ENCODE measurements around the gene SCUBE2.
"Not testable (repeated sequence)": the region's sequence is repeated elsewhere in the genome, so short reads cannot be mapped to it uniquely, and the experiment has no call there.

Gene SCUBE2

GRCh38 chr11:9017773-9018172, 73.6 kb downstream of the SCUBE2 start:
- no peak overlapping the region for H3K4me3 Mint-ChIP-seq
- no peak for ATAC-seq
- DNase-seq, result no peak
- H3K27ac Mint-ChIP-seq, result peak overlapping the region in 1 of 2 donors; percentile 52
- H3K4me1 Mint-ChIP-seq, result peaks cover 15% of the 10 kb centered on the region
- peaks cover 15% of the 10 kb centered on the region for H3K27me3 Mint-ChIP-seq
- H3K9me3 Mint-ChIP-seq, result no peaks in the 10 kb centered on the region

- Mint-ChIP-seq H3K27ac (peak overlapping the region in 1 of 2 donors; percentile 52), H3K9me3 (no peaks in the 10 kb centered on the region), H3K27me3 (peaks cover 12% of the 10 kb centered on the region), H3K4me1 (peaks cover 11% of the 10 kb centered on the region), H3K4me3 (no peak overlapping the region)
- no peak for DNase-seq
- ATAC-seq, result no peak
Measured at GRCh38 chr11:9016916-9017642, 74.3 kb downstream of the SCUBE2 start.

- Mint-ChIP-seq H3K27ac (no peak overlapping the region), H3K4me3 (no peak overlapping the region), H3K9me3 (no peaks in the 10 kb centered on the region), H3K4me1 (peaks cover 11% of the 10 kb centered on the region), H3K27me3 (peaks cover 13% of the 10 kb centered on the region)
- peak; percentile 89 for ATAC-seq
- DNase-seq, result peak; percentile 36 to 65
Measured at GRCh38 chr11:9015677-9016076, 75.7 kb downstream of the SCUBE2 start.

- ATAC-seq, result no peak
- Mint-ChIP-seq H3K4me1 (peaks cover 11% of the 10 kb centered on the region), H3K4me3 (no peak overlapping the region), H3K27me3 (peaks cover 21% of the 10 kb centered on the region), H3K9me3 (peaks cover 0 to 5% of the 10 kb centered on the region in 2 donors), H3K27ac (no peak overlapping the region)
- DNase-seq, result no peak
Measured at GRCh38 chr11:9014826-9015225, 76.6 kb downstream of the SCUBE2 start.

GRCh38 chr11:9013373-9013772, 78.0 kb downstream of the SCUBE2 start:
- H3K4me1 Mint-ChIP-seq, result peaks cover 11% of the 10 kb centered on the region
- ATAC-seq (no peak), DNase-seq (no peak)
- H3K27me3 Mint-ChIP-seq, result peaks cover 23% of the 10 kb centered on the region
- H3K27ac Mint-ChIP-seq, result no peak overlapping the region
- H3K9me3 Mint-ChIP-seq, result peaks cover 0 to 6% of the 10 kb centered on the region in 2 donors
- no peak overlapping the region for H3K4me3 Mint-ChIP-seq

GRCh38 chr11:9009538-9009937, 81.9 kb downstream of the SCUBE2 start:
- H3K9me3 Mint-ChIP-seq, H3K4me1 Mint-ChIP-seq, ATAC-seq, DNase-seq, H3K27ac Mint-ChIP-seq, H3K4me3 Mint-ChIP-seq: not testable (repeated sequence)
- H3K27me3 Mint-ChIP-seq, result peaks cover 58% of the 10 kb centered on the region

GRCh38 chr11:9008661-9009060, 82.7 kb downstream of the SCUBE2 start:
- Mint-ChIP-seq H3K4me3 (no peak overlapping the region), H3K27me3 (peaks cover 60% of the 10 kb centered on the region), H3K27ac (no peak overlapping the region), H3K4me1 (peaks cover 6% of the 10 kb centered on the region), H3K9me3 (peaks cover 0 to 6% of the 10 kb centered on the region in 2 donors)
- no peak for ATAC-seq
- DNase-seq, result no peak

GRCh38 chr11:9008011-9008550, 83.3 kb downstream of the SCUBE2 start:
- peaks cover 10% of the 10 kb centered on the region for H3K4me1 Mint-ChIP-seq
- H3K27ac Mint-ChIP-seq, result no peak overlapping the region
- H3K4me3 Mint-ChIP-seq, result no peak overlapping the region
- DNase-seq, result no peak
- no peak for ATAC-seq
- H3K27me3 Mint-ChIP-seq, result peaks cover 54% of the 10 kb centered on the region
- H3K9me3 Mint-ChIP-seq, result peaks cover 0 to 6% of the 10 kb centered on the region in 2 donors

GRCh38 chr11:9005087-9005486, 86.3 kb downstream of the SCUBE2 start:
- H3K27ac Mint-ChIP-seq, result no peak overlapping the region
- H3K4me1 Mint-ChIP-seq, result peaks cover 27% of the 10 kb centered on the region
- H3K9me3 Mint-ChIP-seq, result peaks cover 0 to 4% of the 10 kb centered on the region in 2 donors
- ATAC-seq (no peak), DNase-seq (no peak)
- peaks cover 61% of the 10 kb centered on the region for H3K27me3 Mint-ChIP-seq
- H3K4me3 Mint-ChIP-seq, result peak overlapping the region; percentile 3 to 64

GRCh38 chr11:9004183-9004926, 87.0 kb downstream of the SCUBE2 start:
- Mint-ChIP-seq H3K27ac (no peak overlapping the region), H3K27me3 (peaks cover 64% of the 10 kb centered on the region), H3K4me1 (peaks cover 27% of the 10 kb centered on the region), H3K9me3 (no peaks in the 10 kb centered on the region), H3K4me3 (peak overlapping the region; percentile 64 to 66)
- ATAC-seq, result peak; percentile 1
- DNase-seq, result peak; percentile 9 to 16

- Mint-ChIP-seq H3K27ac (peak within 1 kb of the TSS; percentile 37 to 83), H3K9me3 (no peaks in the 10 kb centered on the region), H3K4me3 (peak within 1 kb of the TSS; percentile 83), H3K4me1 (peaks cover 27% of the 10 kb centered on the region), H3K27me3 (peaks cover 70% of the 10 kb centered on the region)
- peak; percentile 69 to 70 for DNase-seq
- ATAC-seq, result peak; percentile 63
Measured at GRCh38 chr11:9003573-9004182, 87.7 kb downstream of the SCUBE2 start, which contains the start of gene NRIP3. Gene NRIP3 (minus strand): TSS chr11:9004001. CDS start chr11:9003935, 66 bp downstream.

GRCh38 chr11:9002920-9003572, 88.4 kb downstream of the SCUBE2 start:
- peak overlapping the region; percentile 37 to 83 for H3K27ac Mint-ChIP-seq
- peaks cover 68% of the 10 kb centered on the region for H3K27me3 Mint-ChIP-seq
- DNase-seq, result no peak
- peaks cover 27% of the 10 kb centered on the region for H3K4me1 Mint-ChIP-seq
- no peaks in the 10 kb centered on the region for H3K9me3 Mint-ChIP-seq
- peak overlapping the region; percentile 83 for H3K4me3 Mint-ChIP-seq
- no peak for ATAC-seq

GRCh38 chr11:9001736-9002135, 89.7 kb downstream of the SCUBE2 start:
- Mint-ChIP-seq H3K4me3 (no peak overlapping the region), H3K27me3 (peaks cover 55% of the 10 kb centered on the region), H3K27ac (no peak overlapping the region), H3K4me1 (peaks cover 27% of the 10 kb centered on the region), H3K9me3 (no peaks in the 10 kb centered on the region)
- ATAC-seq, result peak; percentile 94
- peak; percentile 19 to 67 for DNase-seq

GRCh38 chr11:8998017-8998416, 93.4 kb downstream of the SCUBE2 start:
- no peak for DNase-seq
- Mint-ChIP-seq H3K9me3 (no peaks in the 10 kb centered on the region), H3K4me3 (no peak overlapping the region), H3K4me1 (peaks cover 17% of the 10 kb centered on the region), H3K27me3 (peaks cover 34% of the 10 kb centered on the region), H3K27ac (no peak overlapping the region)
- no peak for ATAC-seq

GRCh38 chr11:8997451-8997850, 93.9 kb downstream of the SCUBE2 start:
- H3K9me3 Mint-ChIP-seq, result no peaks in the 10 kb centered on the region
- no peak overlapping the region for H3K27ac Mint-ChIP-seq
- peaks cover 33% of the 10 kb centered on the region for H3K27me3 Mint-ChIP-seq
- H3K4me1 Mint-ChIP-seq, result peaks cover 13% of the 10 kb centered on the region
- DNase-seq (no peak), ATAC-seq (no peak)
- no peak overlapping the region for H3K4me3 Mint-ChIP-seq

Data from stimulated activated naive CD8-positive, alpha-beta T cell treated with anti-CD3 and anti-CD28 coated beads, Interleukin-15, amount 100 ng/mL, for 72 hours (primary cell).